Fibroblast of lung (primary cell): ENCODE results near the gene DDRGK1.

Experiments
- CTCF ChIP-seq, 2 donors: IDR thresholded peaks in 1 of 2; conservative IDR thresholded peaks in 1 of 2; 1 replicate in 1 of 2; 2 replicates in 1 of 2; pipeline ENCODE4 v1.5.1; 2011 to 2012; ENCODE audit warnings: low read length in 2 of 2, control low read depth in 1 of 2, inconsistent platforms in 1 of 2, low read depth in 1 of 2, mild to moderate bottlenecking in 1 of 2
- EZH2 ChIP-seq: IDR thresholded peaks from 2 replicates; pipeline ENCODE4 v1.5.1; 2012; ENCODE audit warnings: low read length, control low read depth, mild to moderate bottlenecking; ENCODE audit errors: missing control alignments

GRCh38 chr20:3190681-3191111 is 13.8 kb downstream of the DDRGK1 start:
- TF ChIP-seq CTCF (conservative IDR thresholded peaks at IDR 0.05 in 1 of 2, IDR thresholded peaks at IDR 0.05 in 1 of 2; ENCODE audit: low read depth in 1 of 2, low read length in 2 of 2) = no peak
- no peak for TF ChIP-seq EZH2
